HT-29 (cell line): ENCODE results near the gene NEDD9. TPM values are rescaled to one million over a fixed set of nuclear protein-coding genes. Genes with fewer than 3 reads are reported as not detected.

Experiments
- DNase-seq: peaks from one replicate; pipeline ENCODE4 v3.0.0-alpha.2; 2015; ENCODE audit warnings: low spot score
- total RNA-seq: library from RNA; depleted of rRNA; stranded (reverse); fragments of >200 nt; shearing (Covaris generic); gene quantifications from 2 replicates; pipeline ENCODE4 v1.2.3, GENCODE V29; 2014

The NEDD9 gene
- total RNA-seq, 1 experiment from 2014 or later = 35.4 TPM

DNA sequence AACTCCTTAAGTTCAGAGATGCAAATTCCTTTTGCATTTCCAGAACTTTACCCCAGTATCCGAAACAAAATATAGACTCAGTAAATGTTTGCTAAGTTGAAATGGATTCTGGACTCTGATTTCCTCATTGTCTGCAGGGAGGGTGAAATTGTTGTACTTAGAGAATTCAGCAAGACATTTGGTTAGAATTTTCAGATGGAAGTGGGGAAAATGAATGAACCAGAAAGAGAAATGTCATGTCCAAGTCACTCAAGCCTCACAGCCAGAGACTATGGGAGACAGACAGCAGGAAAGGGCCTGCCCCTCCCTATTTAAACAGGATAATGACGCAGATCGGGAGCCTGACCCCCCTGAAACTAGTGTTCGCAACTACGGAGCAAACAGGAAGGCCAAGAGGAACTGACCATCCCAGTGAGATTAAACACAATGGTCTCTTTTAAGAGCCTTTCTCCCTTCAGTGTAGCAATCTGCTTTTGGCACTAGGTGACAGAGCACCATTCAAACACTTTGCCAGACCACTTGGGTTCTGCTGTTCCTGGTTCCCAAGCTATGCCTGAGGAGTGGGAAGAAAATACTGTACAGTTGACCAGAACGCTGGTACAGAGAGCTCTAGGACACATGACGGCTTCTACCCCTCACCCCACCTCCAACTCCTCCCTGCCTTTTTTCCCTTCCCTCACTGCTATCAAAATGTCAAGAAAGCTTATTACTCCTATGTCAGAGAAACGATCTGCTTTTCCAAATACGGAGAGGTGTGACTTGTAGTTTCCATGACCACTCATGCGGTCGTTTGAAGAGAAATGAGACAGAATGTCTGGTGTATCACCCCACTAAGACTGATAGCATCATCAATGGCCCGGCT, 13.7 kb downstream of the NEDD9 start:
- DNase-seq = peak; percentile 88

DNA sequence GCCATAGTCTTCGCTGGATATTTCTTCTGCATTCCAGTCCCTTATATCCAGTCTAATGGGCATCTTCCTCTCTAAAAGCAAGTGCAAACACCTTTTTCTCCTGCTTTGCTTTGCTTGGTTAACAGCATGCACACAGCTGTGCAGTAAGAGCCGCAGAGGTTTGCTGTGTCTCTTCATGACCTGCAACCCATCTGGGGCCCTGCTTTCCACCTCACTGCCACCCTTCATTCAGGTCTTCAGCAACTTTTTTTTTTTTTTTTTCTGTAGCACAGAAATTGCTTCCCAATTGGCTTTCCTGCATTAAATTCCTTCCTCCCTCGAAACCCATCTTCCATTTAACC, 14.4 kb downstream of the NEDD9 start:
- DNase-seq = no peak

DNA sequence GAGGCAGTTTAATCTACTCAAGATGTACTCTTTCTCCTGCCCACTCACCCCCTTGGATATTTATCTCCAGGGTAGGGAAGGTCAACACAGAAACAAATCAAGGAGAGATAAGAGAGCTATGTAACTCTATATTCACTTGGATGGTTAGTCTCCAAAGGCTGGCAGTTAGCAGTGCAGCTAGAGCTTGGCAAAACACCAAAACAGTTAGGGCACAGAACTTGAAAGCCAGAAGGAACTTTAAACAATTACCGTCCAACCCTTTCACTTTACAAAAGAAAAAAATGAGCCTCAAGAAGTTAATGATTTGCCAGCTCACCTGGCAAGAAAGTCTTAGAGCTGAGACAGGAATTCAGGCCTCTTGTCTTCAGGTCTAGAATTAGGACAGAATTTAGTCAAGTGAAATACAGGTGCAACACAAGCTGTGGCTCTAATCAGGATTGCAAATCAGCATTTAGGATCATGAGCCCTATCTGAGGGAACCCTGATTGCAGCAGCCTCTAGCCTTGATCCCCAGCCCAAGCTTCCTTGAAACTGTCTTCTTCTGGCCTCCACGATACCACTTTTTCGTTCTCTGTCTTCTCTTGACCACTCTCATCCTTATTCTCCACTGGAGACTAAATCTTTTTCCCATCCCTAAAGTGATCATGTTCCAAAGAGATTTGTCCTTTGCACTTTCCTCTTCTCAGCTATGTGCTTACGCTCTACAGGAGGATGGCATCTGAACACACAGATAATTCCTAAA, 14.9 kb downstream of the NEDD9 start:
- peak; percentile 97 for DNase-seq

DNA sequence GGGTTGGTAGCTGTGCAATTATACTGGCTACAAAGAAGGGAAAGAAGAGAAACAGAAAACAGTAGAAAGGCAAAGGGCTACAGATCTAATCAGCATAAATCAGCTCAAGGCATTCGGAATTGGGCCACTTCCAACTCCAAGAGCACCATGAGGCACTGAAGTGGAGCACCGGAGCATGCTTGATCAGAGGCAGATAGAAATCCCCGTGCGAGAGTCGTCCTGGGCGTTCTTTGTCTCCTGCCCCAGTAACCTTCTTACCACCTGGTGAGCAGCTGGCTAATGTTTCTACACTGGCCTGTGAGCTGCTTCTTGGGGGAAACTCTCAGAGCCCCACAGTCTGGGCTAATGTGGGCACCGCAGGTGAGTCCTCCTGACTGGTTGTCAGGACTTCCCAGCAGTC, 16.7 kb downstream of the NEDD9 start:
- DNase-seq = no peak

DNA sequence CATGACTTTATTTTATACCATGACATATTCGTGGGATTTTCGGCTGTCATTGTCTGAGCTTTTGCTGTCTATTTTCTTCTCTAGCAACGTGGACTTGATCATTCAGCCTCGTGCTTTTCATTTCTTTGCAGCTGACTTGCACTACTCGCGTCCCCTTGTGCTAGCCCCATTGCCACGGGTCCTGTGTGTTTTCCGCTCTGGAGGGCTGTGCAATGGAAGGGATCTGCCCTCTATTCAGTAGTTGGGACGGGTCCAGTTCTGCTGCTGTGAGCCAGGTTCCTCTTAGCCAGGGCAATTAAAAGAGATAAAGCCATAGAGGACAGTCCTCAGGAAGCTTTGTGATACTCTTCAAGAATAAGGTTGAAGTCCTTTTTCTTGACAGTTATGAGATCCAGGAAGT, 17.6 kb downstream of the NEDD9 start:
- DNase-seq = no peak

DNA sequence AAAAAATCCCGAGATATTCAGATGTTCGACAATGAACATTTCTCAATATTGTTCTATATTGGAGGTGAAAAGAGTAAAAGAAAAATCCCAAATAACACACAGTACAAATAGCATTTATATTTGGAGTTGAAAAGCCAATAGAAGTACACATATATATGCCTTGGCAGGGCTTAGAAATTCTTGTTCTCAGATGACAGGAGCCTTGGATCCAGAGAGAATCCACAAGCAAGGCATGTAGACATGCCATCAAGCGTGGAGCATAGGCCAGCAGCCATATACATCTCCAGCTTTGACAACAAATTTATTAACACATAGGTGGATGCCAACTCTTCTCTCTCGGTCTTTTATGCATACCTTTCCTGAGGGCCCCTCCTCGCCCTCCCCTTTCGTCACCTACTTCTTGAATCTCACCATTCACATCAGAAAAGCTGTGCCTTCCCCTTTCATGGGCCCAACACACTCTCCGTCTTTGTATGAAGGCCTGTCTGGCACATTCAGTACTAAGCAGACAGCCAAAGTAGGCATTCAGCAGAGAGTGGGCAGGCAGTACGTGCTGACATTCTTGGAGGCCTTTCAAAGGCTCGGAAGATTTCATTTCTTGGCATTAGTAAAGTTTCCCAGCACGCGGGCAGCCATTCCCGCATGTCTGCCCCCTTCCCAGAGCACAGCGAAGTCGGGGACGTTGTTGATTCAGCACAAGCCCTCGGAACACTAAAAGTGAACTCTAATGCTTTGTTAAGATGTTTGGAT, 18.2 kb downstream of the NEDD9 start:
- DNase-seq = no peak

DNA sequence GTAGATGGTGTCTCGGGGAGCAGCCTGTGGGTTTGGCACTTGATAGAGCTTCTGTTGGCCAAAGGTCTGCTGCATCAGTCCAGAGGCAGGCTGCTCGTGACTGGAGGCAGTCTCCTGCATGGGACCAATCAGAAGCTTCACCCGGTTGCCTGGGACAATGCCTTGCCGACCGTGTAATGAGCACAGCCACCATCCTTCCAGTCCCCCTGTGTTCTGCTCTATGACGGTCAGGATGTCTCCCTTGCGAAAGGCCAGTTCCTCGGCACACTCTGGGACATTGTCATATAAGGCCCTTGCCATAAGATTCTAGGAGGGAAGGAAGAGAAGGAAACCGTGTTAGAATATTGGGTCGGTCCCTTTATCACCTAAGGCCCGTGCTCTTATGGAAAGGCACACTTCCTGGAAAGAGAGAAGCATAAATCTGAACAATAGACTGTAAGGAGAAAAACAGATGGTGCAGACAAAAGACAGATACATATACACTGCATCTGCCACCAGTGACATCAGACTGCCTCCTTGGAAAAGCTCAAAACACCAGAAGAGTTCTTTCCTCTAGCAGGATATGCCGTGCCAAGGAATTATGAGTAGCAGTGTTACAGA, 18.9 kb downstream of the NEDD9 start:
- DNase-seq = no peak

DNA sequence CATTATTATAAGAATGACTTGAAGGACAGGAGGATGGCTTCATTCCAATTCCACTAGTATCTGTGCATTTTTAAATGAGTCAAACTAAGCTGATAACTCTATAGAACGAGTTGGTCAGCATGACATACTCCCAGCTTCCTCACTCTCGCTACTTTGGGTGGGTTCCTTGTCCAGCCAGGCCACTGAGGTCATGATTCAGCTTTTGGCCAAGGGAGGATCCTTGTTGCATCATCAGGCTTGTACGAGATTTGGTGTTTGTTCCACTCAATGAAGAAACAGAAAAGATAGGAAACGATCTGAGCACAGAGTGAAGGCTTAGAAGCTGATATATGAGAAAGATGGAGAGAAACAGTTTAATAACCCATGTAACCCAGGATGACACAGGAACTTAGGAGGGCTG, 19.8 kb downstream of the NEDD9 start:
- DNase-seq = no peak

DNA sequence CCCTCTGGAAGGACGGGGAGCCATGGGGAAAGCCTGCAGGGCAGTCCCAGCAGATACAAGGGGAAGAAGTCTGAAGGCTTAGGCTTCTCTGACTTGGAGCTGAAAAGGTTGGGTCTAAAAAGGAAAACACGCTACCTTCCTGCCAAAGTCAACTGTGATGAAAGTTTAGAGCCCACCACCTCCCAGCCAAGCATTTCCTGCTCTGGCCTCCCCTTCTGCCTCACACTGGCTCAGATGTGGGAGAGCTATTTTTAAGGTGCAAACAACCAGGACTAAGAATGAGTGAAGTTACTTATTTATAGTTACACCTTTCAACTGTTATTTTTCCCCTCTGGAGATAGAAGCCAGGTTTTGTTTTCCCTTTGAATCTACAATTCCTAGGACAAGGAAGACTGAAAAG, 21.2 kb downstream of the NEDD9 start:
- DNase-seq = no peak

DNA sequence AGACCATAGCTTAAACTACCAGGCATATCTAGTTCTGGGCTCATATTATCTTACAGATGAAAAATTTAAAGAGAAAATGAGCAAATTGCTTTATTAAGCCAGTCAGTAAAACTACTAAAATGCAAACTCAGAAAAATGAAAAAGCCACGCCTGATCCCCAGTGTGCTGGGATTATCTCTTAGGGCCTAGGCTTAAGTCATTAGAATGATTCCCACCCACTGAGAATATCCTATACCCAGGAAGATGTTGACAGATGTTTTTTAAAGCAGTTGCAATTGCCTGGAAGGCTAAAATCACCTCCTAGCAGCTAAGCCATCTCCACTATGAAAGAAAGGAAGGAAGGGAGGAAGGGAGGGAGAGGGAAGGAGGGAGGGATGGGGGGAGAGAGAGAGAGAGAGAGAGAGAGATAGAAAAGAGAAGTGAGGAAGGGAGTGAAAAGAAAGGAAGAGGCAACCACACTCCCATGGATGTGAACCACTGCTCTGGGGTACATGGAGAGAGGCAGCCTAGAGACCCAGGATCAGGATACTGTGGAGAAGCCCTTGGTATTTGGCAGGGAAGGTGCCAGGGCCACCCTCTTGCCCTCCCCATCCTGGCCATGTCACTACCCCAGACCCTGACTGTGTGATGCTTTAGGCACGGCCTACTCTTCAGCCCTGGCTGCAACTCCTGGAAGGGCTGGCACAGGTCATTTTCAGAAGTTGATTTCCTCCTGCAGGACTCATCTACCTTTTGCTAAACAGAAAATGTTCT, 21.9 kb downstream of the NEDD9 start:
- no peak for DNase-seq

DNA sequence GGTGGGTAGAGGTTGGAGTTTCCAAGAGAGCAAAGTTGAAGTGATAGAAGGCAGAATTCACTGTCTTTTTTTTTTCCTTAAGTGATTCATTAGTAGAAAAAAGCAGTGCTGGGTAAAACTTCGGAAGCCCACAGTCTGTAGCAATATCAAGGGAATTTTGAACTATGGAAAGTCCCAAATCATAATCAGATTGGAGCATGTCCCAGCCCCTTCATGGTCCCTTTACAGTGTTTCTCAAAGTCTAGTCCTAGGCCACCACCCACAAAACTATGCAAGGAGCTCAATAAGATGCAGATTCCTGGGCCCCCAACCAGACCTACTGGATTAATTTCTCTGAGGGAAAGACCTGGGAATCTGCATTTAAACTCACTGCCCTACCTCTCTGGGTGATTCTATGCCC, 22.6 kb downstream of the NEDD9 start:
- DNase-seq = no peak

DNA sequence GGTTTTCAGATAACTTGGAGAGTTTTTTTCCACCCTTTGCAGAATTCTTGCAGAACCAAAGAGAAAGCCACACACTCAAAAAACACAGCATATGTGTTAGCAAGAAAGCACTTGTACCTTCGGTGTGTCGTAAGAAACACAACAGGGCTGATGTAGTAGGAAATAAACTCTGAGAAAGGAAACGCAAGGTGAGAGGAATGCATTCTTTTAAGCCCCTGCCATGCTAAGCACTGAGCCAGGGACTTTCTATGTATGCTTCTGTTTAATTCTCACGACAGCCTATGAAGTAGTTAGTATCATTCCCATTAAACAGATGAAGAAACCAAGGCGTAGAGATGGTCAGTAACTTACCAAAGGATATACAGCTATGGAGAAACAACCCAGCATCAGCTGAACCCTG, 23.1 kb downstream of the NEDD9 start:
- no peak for DNase-seq

DNA sequence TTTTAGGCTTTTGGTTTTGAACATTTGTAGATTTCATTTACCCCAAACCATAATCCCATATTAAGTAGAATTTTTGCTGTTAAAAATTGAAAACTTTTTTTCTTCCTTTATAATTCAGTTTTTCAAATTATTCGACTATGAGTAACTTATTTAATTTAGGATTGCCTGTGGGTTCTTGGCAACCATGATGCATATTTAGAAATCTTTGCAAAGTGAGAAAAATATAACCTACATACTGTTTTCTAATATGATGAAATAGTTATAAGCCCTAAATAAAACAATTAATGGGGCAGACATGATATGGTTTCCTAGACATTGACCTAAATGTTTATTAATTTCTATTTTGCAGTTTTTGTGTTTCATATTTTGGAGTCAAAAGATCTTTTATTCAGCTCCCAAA, 23.6 kb downstream of the NEDD9 start:
- DNase-seq = no peak

DNA sequence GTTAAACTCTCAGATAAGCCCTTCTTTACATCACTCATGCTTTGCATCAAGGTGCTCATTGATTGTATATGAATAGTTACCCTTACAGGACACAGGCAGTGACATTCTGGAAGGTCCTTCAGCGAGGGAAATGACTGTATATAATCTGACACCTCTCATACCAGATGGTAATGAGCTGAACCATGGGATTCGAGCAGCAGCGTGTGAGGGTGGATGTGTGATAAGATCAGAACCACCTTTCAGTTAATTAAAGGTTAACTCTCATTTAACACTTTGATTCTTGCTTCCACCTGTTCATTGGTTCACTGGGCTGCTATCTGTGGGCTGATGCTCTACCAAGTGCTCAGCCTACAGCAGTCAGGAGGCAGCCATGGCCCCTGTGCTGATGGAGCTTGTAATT, 24.2 kb downstream of the NEDD9 start:
- peak; percentile 64 for DNase-seq

DNA sequence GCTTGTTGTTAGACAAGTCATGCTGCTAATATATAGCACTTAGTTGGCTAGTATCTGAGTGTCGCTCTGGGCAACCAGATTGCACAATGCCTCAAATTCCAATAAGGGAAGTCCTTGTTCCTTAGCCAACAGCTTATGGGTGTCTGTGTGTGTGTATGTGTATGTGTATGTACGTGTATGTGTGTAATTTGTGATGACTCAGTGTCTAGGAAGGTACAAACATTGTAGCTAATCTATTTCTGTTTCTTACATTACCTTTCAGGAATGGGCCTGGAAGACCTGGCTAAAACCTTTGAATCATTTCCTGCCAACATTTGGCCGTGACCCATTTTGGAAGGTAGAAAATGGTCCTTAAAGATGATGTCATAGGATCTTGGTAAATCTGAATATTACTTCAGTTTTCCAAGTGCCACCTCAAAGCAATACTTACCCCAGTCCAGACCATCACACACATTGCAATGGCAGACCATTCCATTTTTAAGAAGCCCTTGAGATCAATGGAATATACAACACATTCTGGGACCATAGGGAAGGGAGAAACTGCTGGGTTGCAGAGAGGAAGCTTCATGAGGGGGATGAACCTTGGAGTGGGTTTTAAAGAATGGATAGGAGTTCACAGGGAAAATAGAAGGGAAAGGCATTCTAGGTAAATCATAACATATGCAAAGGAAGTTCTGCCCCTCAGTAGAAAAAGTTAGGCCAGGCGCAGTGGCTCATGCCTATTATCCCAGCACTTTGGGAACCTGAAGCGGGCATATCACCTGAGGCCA, 25.1 kb downstream of the NEDD9 start:
- peak; percentile 92 for DNase-seq

DNA sequence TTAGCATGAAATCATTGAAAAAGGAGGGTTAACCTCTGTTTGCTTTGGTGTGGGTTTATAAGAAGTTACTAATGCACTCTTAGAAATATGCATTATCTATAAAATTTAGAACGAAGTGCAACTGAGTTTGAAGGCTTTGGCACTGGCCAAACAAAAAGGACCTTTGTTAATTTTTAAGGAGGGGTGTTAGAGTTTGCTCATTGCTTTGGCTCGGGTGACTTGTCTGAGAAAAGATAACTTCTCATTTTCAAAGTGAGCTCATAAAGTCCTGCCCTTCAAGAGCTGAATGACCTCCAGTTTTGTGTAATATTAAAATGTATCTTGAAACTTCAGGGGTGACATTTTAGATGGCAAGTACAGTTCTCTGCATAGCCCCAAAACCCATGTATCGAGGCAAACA, 25.9 kb downstream of the NEDD9 start:
- DNase-seq = peak; percentile 54

DNA sequence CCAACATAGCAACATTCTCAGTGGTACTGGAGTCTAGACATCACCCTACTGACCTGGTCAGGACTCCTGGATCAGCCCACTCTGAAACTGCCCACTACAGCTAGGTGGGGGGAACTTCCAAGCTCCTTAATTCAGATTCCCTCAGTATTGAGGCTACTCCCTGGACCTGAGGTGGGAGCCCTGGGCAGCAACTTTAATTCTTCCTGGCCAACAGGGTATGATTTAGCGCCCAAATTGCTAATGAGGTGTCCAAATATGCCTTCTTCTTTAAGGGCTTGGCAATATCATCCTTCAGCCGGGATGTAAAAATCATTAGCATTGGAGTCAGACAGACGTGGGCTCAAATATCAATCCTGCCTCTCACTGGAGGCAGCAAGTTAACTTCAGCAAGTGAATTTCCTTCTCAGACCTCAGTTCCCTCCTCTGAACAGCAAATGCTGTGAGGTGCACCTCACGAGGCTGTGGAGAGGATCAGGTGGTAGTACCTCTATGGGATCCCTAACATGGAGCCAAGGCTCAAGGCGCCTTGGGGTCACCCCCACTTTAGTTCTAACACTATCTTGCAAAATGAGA, 27.6 kb downstream of the NEDD9 start:
- no peak for DNase-seq

DNA sequence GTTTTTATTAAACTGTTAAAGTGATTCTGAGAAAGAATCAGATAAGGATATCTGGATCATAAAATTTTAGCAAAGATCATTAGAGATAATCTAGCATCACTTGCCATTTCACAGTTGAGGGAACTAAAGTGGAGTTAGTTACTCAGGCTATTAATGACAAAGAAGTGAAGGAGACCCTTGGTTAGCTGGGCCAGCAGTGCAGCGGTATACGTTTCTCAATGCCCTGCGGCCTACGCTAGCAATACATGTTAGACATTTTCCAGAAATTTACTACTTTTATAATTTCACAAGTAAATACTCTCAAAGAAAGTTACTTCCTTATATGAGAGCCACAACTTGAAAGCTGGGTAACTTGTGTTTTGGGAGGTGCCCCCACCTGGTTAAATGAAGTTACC, 28.5 kb downstream of the NEDD9 start:
- no peak for DNase-seq

DNA sequence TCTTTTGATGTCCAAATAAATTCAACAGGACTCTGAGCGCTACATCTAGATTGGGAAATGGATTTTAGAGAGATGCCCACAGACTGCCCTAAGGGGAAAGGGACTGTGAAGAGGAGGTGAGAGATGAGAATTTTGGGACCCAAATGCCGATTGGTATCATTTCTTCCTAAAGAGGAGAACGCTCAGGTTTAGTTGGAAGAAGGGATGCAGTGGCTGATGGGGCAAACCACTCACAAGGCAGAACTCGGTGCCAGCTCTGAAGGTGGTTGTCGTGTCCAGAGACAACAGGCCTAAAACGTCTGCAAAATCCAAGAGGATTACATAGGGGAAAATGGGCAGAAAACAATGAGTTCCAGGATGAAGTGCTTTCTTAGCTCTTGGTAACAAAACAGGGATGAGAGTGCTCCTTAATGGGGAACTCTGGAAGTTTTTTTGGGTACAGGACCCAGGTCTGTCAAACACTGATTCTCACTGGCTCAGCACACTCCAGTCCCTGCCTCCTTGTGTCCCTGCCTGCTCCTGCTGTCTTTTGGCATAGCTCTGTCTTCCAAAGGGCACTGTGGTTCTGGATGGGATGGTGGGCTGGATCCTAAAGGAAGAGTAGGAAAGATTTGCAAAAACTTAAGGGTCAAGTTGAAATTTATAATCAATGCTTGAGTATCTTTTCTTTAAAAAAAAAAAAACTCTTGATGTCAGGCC, 29.0 kb downstream of the NEDD9 start:
- DNase-seq = no peak
